Transverse colon (tissue), 4 donors: ENCODE results near the gene CFAP46. TPM values are rescaled to one million over a fixed set of nuclear protein-coding genes. Genes with fewer than 3 reads are reported as not detected.
"Not testable (repeated sequence)": the region's sequence is repeated elsewhere in the genome, so short reads cannot be mapped to it uniquely, and the experiment has no call there.

Source experiments
- DNase-seq: peaks from one replicate; pipeline ENCODE4 v3.0.0-alpha.2; 2019
- H3K27ac ChIP-seq, 4 donors: fragments of 200-600 bp; sonication (generic); 2 replicates each; pipeline ENCODE4 v1.5.1; 2016 to 2018; ENCODE audit warnings: inconsistent platforms in 4 of 4
- H3K27me3 ChIP-seq: fragments of 200-600 bp; sonication (generic); 2 replicates; pipeline ENCODE4 v1.5.1; 2017; ENCODE audit warnings: inconsistent platforms
- H3K36me3 ChIP-seq, 4 donors: fragments of 200-600 bp; sonication (generic); 2 replicates each; pipeline ENCODE4 v1.5.1; 2017 to 2019; ENCODE audit warnings: inconsistent platforms in 4 of 4
- H3K4me1 ChIP-seq, 4 donors: fragments of 200-600 bp; sonication (generic); 2 replicates each; pipeline ENCODE4 v1.5.1; 2017 to 2020; ENCODE audit warnings: inconsistent platforms in 4 of 4
- H3K4me3 ChIP-seq, 4 donors: fragments of 200-600 bp; sonication (generic); 1 replicate in 1 of 4; 2 replicates in 3 of 4; pipeline versions ENCODE4 v1.5.1 to v1.6.1; 2017 to 2019; ENCODE audit warnings: inconsistent platforms in 4 of 4
- H3K9me3 ChIP-seq, 2 donors: fragments of 200-600 bp; sonication (generic); 2 replicates each; pipeline ENCODE4 v1.5.1; 2017 to 2019; ENCODE audit warnings: inconsistent platforms in 2 of 2
- CTCF ChIP-seq, 5 experiments: fragments of 200-600 bp in 3 of 5; fragments of 450-650 bp in 2 of 5; sonication (generic) in 3 of 5; IDR thresholded peaks; 1 replicate in 2 of 5; 2 replicates in 3 of 5; pipeline ENCODE4 v1.5.1; 2016 to 2017; ENCODE audit warnings: antibody characterized with exemption in 5 of 5, inconsistent platforms in 3 of 5, mild to moderate bottlenecking in 2 of 5, moderate library complexity in 1 of 5
- EP300 ChIP-seq: sonication (generic); formaldehyde crosslinking; IDR thresholded peaks from one replicate; pipeline ENCODE4 v1.6.1; 2017; ENCODE audit warnings: antibody characterized with exemption, low read depth
- POLR2A ChIP-seq: fragments of 450-650 bp; IDR thresholded peaks from one replicate; pipeline ENCODE4 v1.6.1; 2016; ENCODE audit warnings: antibody characterized with exemption, mild to moderate bottlenecking, moderate library complexity
- POLR2AphosphoS5 ChIP-seq, 3 donors: sonication (generic); formaldehyde crosslinking; IDR thresholded peaks; one replicate each; pipeline ENCODE4 v1.6.1; 2016; ENCODE audit warnings: antibody characterized with exemption in 3 of 3
- WGBS, 2 donors: methylation state at CpG; one replicate each; pipeline ENCODE4 v1.1.5; 2018; ENCODE audit warnings: low coverage in 1 of 2; 5-methylcytosine and 5-hydroxymethylcytosine counted together
- in situ Hi-C, 4 donors: fragments of 200-750 bp; cut with MboI; loops; one replicate each; pipeline versions ENCODE4 v1.15.0 to v1.15.1; 2017; ENCODE audit warnings: low sequenced_read_pairs in 3 of 4, low pct_ligation_motif_present in 1 of 4, low pct_unique_long_range_greater_than_20kb in 1 of 4
- intact Hi-C: fragments of 100-400 bp; cut with DNase I; formaldehyde crosslinking; loops from one replicate; pipeline ENCODE4 v1.15.1; 2023; ENCODE audit warnings: low total_unique reads
- total RNA-seq, 4 donors: library from RNA; depleted of rRNA; stranded (reverse); fragments of >200 nt; gene quantifications; one replicate each; pipeline ENCODE4 v1.1.0, GENCODE V29; 2016

The CFAP46 gene
- total RNA-seq, 4 donors from 2014 or later: not detected

- no peaks in the 10 kb centered on the region for H3K9me3 ChIP-seq
- TF ChIP-seq POLR2AphosphoS5 (IDR thresholded peaks at IDR 0.05): no peak
- no peak for TF ChIP-seq EP300
- no peak for TF ChIP-seq POLR2A
- no peak for TF ChIP-seq CTCF (IDR thresholded peaks at IDR 0.05)
- H3K4me3 ChIP-seq: no peak overlapping the region
- no peaks in the 10 kb centered on the region for H3K36me3 ChIP-seq
- in situ Hi-C loops: no loop called here
- intact Hi-C loops: no loop called here
- peaks cover 0 to 5% (median 3%) of the 10 kb centered on the region in 4 donors for H3K4me1 ChIP-seq
- WGBS, 2 donors: 71% methylated on average over 9 of the region's 9 CpGs; no CpG with 5 or more reads in 1 of the 2 donors
- peaks cover 45% of the 10 kb centered on the region for H3K27me3 ChIP-seq
- DNase-seq: no peak
- no peak overlapping the region for H3K27ac ChIP-seq
These were observed 149.2 kb downstream of the CFAP46 start for GRCh38 chr10:132793213-132793612.

- intact Hi-C loops: no loop called here
- no peak overlapping the region for H3K4me3 ChIP-seq
- WGBS, 2 donors: 77 to 85% methylated on average over 4 to 17 of the region's 17 CpGs
- no peaks in the 10 kb centered on the region for H3K36me3 ChIP-seq
- TF ChIP-seq POLR2AphosphoS5 (IDR thresholded peaks at IDR 0.05) (no peak), CTCF (IDR thresholded peaks at IDR 0.05) (no peak), EP300 (no peak), POLR2A (no peak)
- peaks cover under 1 to 9% (median 7%) of the 10 kb centered on the region in 4 donors for H3K4me1 ChIP-seq
- in situ Hi-C loops: no loop called here
- no peaks in the 10 kb centered on the region for H3K9me3 ChIP-seq
- H3K27me3 ChIP-seq: peaks cover 49% of the 10 kb centered on the region
- H3K27ac ChIP-seq: no peak overlapping the region
- no peak for DNase-seq
These were observed 149.6 kb downstream of the CFAP46 start for GRCh38 chr10:132792796-132793195.

GRCh38 chr10:132792099-132792498 lies 150.3 kb downstream of the CFAP46 start:
- 90% methylated on average over 33 of the region's 33 CpGs; no CpG with 5 or more reads in 1 of the 2 donors for WGBS, 2 donors
- H3K9me3 ChIP-seq, H3K36me3 ChIP-seq, DNase-seq, intact Hi-C loops, H3K27ac ChIP-seq, in situ Hi-C loops, H3K4me3 ChIP-seq: not testable (repeated sequence)
- peaks cover 7 to 16% (median 14%) of the 10 kb centered on the region in 4 donors for H3K4me1 ChIP-seq
- peaks cover 56% of the 10 kb centered on the region for H3K27me3 ChIP-seq

GRCh38 chr10:132790934-132791829 lies 151.2 kb downstream of the CFAP46 start:
- no peaks in the 10 kb centered on the region for H3K9me3 ChIP-seq
- 51% methylated on average over 28 of the region's 31 CpGs; no CpG with 5 or more reads in 1 of the 2 donors for WGBS, 2 donors
- no peak overlapping the region for H3K4me3 ChIP-seq
- no peaks in the 10 kb centered on the region for H3K36me3 ChIP-seq
- intact Hi-C loops (no loop called here), in situ Hi-C loops (no loop called here)
- no peak for TF ChIP-seq POLR2AphosphoS5 (IDR thresholded peaks at IDR 0.05)
- TF ChIP-seq POLR2A: no peak
- DNase-seq: no peak
- peaks cover 65% of the 10 kb centered on the region for H3K27me3 ChIP-seq
- no peak overlapping the region for H3K27ac ChIP-seq
- H3K4me1 ChIP-seq: peaks cover 15 to 26% (median 23%) of the 10 kb centered on the region in 4 donors

- TF ChIP-seq POLR2AphosphoS5 (IDR thresholded peaks at IDR 0.05) (no peak), EP300 (no peak), POLR2A (no peak), CTCF (IDR thresholded peaks at IDR 0.05) (no peak)
- Histone ChIP-seq H3K4me3 (no peak overlapping the region), H3K9me3 (no peaks in the 10 kb centered on the region), H3K4me1 (peaks cover 16 to 29% (median 25%) of the 10 kb centered on the region in 4 donors), H3K27ac (no peak overlapping the region), H3K27me3 (peaks cover 70% of the 10 kb centered on the region), H3K36me3 (no peaks in the 10 kb centered on the region)
- intact Hi-C loops (no loop called here), in situ Hi-C loops (no loop called here)
- WGBS, 2 donors: 39% methylated on average over 7 of the region's 7 CpGs; no CpG with 5 or more reads in 1 of the 2 donors
- DNase-seq: no peak
These were observed 151.9 kb downstream of the CFAP46 start for GRCh38 chr10:132790470-132790869.
